HG02588 (cell line): ENCODE results near the gene COLGALT1.
"Not testable (repeated sequence)": the region's sequence is repeated elsewhere in the genome, so short reads cannot be mapped to it uniquely, and the experiment has no call there.

ENCODE experiments used
- ATAC-seq: cut with Tn5 transposase; IDR thresholded peaks from one replicate; pipeline ENCODE4 v1.9.1; 2021; ENCODE audit warnings: mild to moderate bottlenecking, moderate library complexity; ENCODE audit not compliant: unreplicated experiment

COLGALT1 gene

DNA sequence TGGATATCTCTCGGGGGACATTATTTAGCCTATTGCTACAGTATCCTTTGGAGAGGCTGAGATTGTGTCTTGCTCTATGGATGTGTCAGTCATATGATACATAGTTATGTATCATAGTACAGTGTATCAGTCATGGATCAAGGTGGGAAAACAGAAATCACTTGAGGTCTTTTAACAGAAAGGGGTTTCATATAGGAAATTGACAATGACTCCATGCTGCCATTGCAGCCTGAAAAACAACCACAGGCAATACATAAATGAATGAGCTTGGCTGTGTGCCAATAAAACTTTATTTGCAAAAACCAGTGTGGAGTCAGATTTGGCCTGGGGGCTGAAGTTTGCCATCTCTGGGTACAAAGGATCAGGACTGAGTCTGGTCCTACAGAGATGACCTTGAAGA is 35.4 kb downstream of the COLGALT1 start:
- no peak for ATAC-seq

DNA sequence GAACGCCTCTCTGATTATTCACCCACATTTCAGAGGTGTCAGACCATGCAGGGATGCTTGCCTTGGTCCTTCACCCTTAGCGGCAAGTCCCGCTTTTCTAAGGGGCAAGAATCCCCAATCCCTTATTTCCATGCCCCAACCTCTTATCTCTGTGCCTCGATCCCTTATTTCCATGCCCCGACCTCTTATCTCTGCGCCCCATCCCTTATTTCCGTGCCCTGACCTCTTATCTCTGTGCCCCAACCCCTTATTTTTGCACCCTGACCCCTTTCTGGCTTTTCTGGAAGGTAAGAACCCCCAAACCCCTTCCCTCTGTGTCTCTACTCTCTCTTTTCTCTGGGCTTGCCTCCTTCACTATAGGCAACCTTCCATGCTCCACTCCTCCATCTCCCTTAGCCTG is 38.8 kb downstream of the COLGALT1 start:
- ATAC-seq = not testable (repeated sequence)

DNA sequence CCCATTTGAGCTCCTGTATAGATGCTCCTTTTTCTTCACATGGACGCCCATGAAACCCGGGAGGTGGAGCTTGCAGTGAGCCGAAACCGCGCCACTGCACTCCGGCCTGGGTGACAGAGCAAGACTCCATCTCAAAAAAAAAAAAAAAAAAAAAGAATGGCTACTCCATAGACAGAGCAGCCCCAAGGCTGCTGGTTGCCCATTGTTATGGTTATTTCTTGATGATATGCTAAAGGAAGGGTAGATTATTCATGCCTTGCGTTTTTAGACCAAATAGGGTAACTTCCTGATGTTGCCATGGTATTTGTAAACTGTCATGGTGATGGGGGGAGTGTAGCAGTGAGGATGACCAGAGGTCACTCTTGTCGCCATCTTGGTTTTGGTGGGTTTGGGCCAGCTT is 42.6 kb downstream of the COLGALT1 start:
- not testable (repeated sequence) for ATAC-seq

DNA sequence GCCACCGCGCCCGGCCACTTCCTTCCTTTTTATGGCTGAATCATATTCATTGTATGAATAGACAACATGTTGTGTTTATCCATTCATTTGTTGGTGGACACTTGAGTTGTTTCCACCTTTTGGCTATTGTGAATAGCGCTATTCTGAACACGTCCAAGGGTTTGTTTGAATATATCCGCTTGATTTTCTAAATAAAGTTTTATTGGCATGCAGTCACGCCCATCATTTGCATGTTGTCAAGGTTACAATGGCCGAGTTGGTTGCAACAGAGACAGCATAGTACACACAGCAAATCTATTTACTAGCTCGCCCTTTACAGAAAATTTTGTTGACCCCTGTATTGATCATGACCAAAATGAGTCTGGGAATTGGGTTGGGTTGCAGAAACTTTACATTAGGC is 43.5 kb downstream of the COLGALT1 start:
- ATAC-seq = no peak

DNA sequence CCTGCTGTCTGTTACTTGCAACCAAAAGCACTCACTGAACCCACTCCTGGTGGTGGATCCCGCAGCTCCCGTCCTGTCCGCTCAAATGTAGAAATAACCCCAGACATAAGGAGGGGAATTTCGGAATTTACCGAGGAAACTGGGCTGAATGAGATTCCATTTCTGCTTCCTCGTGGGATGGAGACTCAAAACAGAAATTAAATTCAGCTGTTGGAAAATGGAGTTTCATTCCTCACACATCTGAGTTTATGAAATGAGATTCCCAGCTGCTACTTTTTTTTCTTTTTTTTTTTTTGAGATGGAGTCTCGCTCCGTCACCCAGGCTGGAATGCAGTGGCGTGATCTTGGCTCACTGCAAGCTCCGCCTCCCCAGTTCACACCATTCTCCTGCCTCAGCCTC is 44.3 kb downstream of the COLGALT1 start:
- no peak for ATAC-seq

DNA sequence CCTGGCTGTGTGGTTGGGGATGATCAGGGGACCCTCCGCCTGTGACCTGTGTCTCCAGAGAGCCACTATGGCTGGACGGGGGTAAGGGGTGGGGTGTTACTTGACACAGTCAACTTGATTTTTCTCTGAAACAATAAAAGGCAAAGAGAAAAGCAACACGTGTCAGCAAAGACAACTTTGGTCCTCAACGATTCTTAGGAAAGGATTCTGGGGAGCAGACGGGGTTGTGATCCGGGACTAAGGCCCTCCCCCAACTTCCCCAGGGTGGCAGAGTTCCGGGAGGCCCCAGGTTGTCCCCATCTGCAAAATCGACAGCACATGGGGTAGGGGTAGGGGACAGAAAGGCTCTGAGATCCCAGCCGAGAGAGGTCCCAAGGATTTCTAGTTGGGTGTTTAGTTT is 46.2 kb downstream of the COLGALT1 start:
- ATAC-seq = no peak

DNA sequence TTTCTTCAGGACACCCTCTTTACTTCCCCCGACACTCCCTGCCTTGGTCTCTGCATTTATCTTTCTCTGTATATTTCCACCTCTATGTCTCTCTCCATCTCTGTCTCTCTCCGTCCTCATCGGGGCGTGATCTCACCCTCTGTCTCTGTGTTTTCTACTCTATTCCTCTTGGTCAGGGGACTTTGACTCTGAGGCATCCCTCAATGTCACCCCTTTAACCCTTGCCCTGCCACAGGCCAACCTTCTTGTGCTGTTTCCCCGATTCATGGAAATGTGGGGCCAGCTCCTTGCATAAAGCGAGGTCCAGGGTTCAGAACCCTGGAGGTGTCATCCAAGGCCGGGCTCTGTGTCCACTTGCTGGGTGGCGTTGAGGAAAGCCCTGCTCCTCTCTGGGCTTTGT is 46.8 kb downstream of the COLGALT1 start:
- no peak for ATAC-seq

DNA sequence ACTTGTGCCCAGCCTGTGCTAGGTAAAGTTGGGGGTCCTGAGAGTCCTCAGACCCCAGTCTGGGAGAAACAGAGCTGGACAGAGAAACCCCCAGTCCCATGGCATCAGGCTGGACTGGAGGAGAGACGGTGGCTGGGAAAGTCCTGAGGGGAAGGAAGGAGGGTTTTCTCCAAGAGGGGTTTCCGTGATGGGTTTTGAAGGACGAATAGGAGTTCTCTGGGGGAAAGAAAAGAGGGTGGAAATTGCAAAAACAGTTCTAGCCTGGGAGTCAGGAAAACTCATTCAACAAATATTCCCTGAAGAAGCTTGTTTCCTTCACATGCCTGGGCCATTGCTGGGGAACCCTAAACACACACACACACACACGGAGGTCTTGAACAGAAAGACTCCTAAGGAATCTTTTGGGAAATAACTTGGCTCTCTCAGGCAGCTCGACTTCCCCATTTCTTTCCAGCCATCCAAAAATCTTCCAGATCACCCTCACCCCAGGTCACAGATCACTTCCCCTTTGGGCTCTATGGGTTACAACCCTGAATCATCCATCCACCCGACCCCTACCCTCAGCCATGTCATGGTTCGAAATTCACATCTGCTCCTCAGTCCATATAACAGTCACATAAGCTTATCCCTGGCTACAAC is 47.5 kb downstream of the COLGALT1 start:
- no peak for ATAC-seq

DNA sequence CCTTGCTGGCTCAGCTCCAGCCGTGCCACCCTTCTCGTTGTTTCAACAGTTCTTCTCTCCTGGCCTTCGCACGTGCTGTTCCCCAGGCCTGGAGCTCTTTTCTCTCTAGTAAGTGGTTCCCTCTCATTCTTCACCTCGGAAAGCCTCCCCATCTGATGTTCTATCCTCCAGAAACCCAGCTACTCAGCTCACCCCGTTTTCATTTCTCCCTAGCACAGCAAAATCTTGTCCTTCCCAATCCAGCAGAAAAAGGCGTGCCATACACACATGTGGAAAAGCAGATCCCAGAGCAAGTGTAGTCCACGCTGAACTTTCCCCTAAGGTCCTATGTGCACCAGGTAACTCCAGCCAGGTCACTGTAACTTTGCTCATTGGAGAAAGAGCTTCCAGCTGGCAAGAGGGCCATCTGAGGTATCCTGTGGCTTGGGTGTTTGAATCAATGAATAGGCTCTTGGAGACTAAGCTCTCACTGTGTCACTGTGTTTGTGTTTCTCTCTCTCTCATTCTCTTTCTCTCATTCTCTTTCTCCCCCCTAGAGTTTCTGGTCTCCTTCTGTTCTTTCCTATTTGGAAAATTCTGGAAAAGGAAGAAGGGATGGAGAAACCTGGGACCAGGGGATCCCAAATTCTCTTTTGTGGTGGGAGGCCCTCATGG is 49.0 kb downstream of the COLGALT1 start:
- ATAC-seq = no peak

DNA sequence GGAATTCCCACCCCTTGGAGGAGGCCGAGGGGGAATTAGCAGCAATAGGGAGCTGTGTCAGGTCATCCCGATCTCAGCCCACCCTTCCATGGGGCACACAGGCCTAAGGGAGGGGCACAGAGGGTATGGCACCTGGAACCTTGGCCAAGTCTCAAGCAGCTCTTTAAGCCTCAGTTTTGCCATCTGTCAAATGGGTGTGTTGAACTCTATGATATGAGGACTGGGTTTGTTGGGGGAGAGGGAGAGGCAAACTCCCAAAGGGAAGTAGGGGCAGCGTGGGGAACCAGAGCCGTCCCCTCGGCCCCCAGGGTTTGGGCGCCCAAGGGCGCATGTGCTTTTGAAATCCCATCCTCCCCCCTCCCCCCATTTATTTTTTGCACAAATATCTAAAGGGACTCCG is 49.7 kb downstream of the COLGALT1 start:
- ATAC-seq = no peak

DNA sequence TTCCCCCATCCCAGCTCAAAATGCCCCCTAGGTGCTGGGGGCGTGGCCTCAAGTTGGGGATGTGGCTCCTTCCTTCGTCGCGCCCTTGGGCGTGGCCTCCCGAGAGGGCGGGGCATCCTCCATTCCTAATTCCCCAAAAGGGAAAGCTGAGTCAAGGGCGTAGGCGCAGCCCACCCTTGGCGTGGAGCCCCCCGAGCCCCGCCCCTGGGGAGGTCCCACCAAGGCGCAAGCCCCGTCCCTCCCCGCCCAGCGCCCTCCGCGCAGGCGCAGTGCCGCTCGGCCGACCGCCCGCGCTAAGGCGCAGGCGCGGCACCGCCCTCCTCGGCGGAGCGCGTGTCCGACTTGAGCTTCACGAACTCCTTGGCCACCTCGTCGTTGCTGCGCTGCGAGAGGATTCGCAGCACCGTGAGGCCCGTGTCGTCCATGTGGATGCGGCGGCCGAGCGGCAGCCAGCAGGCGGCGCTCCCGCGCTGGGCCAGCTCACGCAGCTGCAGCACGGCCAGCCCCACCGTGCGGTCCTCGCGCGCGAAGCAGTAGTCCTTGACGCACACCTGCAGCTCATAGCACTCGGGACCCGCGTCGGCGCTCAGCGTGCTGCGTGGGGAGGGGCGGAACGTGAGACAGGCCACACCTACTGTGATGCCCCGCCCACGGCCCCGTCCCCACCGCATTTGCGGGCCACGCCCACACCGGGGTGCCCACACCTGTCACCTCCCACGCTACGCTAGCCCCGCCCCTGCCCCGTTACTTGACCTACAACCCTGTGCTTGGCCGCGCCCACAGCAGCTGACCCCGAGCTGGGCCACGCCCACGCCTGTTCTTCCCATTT is 50.5 kb downstream of the COLGALT1 start:
- peak; percentile 59 for ATAC-seq

DNA sequence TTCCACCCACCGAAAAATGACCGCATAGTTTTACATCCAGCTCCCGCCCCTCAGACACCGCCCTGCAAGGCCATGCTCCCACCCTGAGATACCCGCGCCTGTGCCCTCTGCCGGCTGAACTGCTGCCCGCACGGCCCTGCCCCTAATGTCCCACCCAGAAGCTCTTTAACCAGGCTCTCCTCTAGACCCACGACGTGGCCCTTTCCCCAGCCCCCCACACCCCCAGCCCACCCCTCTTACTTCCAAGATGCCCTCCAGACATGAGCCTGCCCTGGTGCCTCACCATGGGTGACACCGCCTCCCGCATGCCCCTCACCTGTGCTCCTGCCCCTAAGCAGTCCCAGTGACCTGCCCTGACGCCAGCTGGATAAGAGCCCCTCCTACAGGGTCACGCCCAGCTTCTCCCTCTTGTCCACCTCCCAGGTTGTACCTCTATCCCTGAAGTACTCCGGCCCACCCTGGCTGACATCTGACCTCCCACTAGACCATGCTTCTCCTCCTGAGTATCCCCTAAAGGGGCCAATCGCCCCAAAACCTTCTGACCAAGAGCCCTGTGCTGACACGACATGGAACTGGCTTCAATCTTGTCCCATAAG is 51.2 kb downstream of the COLGALT1 start:
- ATAC-seq = no peak

DNA sequence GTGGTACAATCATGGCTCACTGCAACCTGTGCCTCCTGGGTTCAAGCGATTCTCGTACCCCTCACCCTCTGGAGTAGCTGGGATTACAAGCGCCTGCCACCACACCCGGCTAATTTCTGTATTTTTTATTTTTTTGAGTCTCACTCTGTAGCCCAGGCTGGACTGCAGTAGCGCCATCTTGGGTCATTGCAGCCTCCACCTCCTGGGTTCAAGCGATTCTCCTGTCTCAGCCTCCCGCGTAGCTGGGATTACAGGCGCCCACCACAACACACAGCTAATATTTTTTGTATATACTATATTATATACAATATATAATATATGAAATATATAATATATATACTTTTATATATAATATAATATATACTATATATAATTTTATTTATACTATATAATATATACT is 52.5 kb downstream of the COLGALT1 start:
- no peak for ATAC-seq

DNA sequence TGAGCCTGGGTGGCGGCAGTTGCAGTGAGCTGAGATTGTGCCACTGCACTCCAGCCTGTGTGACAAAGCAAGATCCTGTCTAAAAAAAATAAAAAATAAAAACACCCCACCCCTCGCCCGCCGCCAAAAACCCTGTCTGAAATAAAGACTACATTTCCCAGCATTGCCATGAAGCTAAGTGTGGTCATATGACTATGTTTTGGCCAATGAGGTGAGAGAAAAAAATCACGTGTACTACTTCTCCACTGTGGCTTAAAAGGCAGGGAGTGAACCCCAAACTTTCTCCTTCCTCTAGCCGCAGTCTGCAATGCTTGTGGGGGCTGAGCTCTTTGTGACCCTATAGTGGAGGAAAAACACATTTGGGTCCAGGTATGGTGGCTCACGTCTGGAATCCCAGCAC is 54.9 kb downstream of the COLGALT1 start:
- no peak for ATAC-seq

DNA sequence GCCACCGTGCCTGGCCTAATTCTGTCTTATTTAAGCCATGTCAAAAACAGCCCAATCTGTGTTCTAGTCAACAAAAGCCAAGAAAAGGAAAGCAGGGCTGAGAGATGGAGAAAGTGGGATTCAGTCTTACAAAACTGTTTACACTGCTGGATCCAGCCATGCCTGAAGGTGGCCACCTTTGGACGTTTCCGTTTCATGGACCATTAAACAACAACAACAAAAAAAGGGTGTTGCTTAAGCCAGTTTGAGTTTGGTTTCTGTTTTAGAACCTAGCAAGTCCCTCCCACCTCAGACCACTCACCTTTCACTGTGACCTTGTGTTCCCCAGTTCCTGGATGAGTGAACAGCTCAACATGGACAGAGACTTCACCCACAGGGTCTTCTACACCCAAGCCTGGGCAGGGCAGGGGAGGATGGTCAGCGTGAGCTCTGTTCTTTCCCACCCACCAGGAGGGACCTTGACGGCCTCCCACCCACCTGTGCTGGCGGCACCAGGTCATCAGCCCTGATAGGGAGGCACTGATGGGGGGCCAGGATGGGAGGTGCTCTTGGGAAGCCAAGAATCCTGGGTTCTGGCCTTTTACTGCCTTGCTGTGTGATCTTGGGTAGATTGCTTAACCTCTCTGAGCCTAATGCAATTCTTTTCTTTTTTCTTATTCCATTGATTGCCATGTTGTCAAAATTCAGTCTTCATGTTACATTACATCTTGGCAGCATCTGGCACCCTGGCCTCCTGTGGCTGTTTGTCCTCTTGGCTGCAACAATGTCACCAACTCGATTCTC is 56.2 kb downstream of the COLGALT1 start:
- no peak for ATAC-seq

DNA sequence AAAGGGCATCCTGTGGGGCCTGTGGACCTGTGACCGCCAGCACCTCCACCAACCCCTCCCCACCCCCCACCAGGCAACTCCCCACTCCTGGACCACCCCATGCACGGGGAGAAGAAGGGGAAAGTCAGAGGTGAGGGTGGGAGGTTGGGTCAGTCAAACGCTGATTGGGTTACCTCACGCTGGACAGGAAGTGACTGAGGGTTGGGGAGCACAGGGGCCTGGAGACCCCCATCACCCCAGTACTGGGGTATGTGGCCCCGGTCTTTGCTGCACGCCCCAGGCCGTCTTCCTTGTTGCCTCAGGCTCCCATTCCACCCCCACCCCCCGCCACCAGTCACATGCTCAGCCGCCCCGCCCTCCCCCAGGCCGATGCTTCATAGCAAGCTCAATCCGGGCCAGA is 59.0 kb downstream of the COLGALT1 start:
- no peak for ATAC-seq

DNA sequence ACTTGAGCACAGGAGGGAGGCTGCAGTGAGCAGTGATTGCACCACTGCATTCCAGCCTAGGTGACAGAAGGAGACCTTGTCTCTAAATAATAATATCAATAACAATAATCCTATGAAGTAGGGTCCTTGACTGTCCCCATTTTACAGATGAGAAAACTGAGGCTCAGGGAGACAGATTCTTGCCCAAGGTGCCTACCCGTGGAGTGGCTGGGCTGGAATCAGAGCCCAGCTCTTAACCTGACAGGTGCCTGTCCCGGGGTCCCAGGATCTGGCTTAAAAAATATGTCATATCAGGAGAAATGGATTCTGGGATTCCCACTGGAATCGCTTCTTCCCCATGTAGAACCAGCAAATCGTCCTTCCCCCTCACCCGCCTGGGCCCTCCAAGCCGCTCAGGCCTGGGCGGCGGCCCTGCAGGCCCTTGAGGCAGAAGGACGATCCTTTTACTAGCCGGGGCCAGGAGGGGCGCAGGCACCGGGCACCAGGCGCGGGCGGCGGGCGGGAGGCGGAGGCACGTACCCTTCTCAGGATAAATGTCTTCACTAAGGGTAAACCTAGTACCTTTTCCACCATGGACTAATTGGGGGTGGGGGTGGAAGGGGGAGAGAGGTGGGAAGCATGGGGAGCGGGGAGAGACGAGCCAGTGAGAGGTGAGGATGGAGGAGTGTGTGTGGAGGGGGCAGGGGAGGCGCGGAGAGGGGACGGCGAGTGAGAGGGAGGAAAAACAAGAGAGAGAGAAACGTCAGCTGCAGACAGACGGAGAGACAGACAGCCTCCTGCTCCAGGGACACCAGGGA is 60.6 kb downstream of the COLGALT1 start:
- ATAC-seq = no peak

DNA sequence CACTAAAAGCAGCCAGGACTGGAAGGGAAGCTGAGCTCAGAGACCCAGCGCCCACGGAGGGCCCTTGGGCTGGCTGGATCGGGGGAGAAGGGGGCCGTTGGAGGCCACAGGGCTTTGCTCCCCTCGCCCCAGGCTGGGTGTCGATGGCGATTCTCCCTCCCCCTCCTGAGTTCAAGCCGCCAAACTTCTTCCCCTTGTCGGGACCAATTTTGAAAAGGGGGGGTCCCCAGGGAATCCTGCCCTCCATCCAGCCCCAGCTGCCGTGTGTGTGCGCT is 61.2 kb downstream of the COLGALT1 start:
- ATAC-seq = no peak

DNA sequence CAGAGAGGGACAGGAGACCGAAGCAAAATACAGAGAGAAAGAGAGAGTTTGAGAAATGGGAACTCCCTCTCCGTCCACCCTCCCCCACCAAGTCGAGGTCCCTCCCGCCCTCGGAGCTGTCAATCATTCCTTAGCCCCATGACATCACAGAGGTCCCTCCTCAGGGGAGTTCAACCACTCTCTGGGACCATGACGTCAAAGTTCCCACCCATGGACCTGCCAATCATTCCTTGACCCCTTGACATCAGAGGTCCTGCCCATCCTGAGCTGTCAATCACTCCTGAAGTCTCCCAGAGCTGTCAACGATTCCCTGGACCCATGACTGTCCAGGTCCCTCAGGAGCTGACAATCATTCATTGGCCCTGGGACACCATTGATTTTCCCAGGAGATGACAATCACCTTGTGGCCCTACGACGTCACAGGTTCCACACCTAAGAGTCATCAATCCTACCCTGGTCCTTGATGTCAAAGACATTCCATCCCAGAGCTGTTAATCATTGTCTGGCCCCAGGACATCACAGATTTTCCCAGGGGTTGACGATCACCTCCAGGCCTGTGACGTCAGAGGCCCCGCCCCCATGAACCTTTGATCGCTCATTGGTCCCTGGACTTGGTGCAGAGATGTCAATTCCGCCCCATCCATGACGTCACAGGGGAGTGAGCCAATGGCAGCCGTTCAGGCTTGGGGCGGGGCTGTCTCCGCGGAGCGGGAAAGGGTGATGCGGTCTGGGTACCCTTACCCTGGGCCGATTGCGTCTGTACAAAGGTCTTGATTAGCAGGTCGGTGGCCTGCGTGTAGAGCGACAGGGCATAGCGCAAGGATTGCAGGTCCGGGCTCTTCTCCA is 61.7 kb downstream of the COLGALT1 start:
- ATAC-seq = no peak

DNA sequence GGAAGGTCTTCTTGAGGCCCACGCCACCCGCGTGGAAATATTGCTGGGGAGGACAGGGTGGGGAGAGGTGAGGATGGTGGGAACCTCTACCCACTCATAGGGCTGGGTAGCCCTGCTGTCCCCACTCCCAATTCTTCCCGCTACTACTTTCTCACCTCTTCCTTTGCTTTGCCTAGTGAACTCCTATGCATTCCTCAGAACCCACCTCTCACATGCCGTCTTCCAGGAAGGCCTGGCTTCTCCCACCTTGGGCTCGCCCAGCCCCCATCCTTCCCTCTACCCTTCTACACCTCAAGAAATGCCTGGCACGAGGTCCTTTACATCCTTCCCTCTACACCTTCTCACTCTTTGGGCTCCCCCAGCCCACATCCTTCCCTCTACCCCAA is 62.4 kb downstream of the COLGALT1 start:
- no peak for ATAC-seq
